Tongue (tissue), 2 donors: ENCODE measurements around the gene EPB41L2. TPM values are rescaled to one million over a fixed set of nuclear protein-coding genes. Genes with fewer than 3 reads are reported as not detected.

ENCODE experiments used
- DNase-seq: peaks from one replicate; pipeline ENCODE4 v3.0.0-alpha.2; 2015
- total RNA-seq: library from RNA; depleted of rRNA; stranded (reverse); fragments of >200 nt; gene quantifications from one replicate; pipeline ENCODE4 v1.2.3, GENCODE V29; 2014

Gene EPB41L2
- total RNA-seq, 1 donor from 2014 or later, result 208 TPM

- no peak for DNase-seq
These were observed 1.3 kb downstream of the EPB41L2 start for GRCh38 chr6:131061751-131062119.

GRCh38 chr6:131061041-131061750 lies 1.8 kb downstream of the EPB41L2 start:
- DNase-seq, result peak; percentile 42

- no peak for DNase-seq
These were observed 2.7 kb downstream of the EPB41L2 start for GRCh38 chr6:131060311-131060710.

- no peak for DNase-seq
These were observed 3.6 kb downstream of the EPB41L2 start for GRCh38 chr6:131059486-131059885.

GRCh38 chr6:131058236-131058635 lies 4.8 kb downstream of the EPB41L2 start:
- DNase-seq, result no peak

GRCh38 chr6:131054392-131055250 lies 8.4 kb downstream of the EPB41L2 start:
- no peak for DNase-seq

GRCh38 chr6:131053546-131054240 lies 9.4 kb downstream of the EPB41L2 start:
- DNase-seq, result no peak

- no peak for DNase-seq
These were observed 10.9 kb downstream of the EPB41L2 start for GRCh38 chr6:131052181-131052580.

- peak; percentile 55 for DNase-seq
These were observed 11.7 kb downstream of the EPB41L2 start for GRCh38 chr6:131051341-131051740.

GRCh38 chr6:131049608-131050007 lies 13.4 kb downstream of the EPB41L2 start:
- DNase-seq, result peak; percentile 44

GRCh38 chr6:131048933-131049515 lies 14.0 kb downstream of the EPB41L2 start:
- DNase-seq, result peak; percentile 56

- no peak for DNase-seq
These were observed 14.6 kb downstream of the EPB41L2 start for GRCh38 chr6:131048459-131048858.

- no peak for DNase-seq
These were observed 17.9 kb downstream of the EPB41L2 start for GRCh38 chr6:131045139-131045538.

GRCh38 chr6:131043902-131044447 lies 19.1 kb downstream of the EPB41L2 start:
- DNase-seq, result no peak

- peak; percentile 85 for DNase-seq
These were observed 20.4 kb downstream of the EPB41L2 start for GRCh38 chr6:131042664-131043063.

- no peak for DNase-seq
These were observed 21.2 kb downstream of the EPB41L2 start for GRCh38 chr6:131041814-131042213.

- no peak for DNase-seq
These were observed 22.2 kb downstream of the EPB41L2 start for GRCh38 chr6:131040866-131041265.

- DNase-seq, result no peak
These were observed 23.7 kb downstream of the EPB41L2 start for GRCh38 chr6:131039345-131039680.

- DNase-seq, result peak; percentile 47
These were observed 24.3 kb downstream of the EPB41L2 start for GRCh38 chr6:131038597-131039344.

GRCh38 chr6:131037194-131037897 lies 25.7 kb downstream of the EPB41L2 start:
- DNase-seq, result no peak

GRCh38 chr6:131036601-131037000 lies 26.4 kb downstream of the EPB41L2 start:
- no peak for DNase-seq
